ENCODE results near the gene SNX32.

SNX32 gene

DNA sequence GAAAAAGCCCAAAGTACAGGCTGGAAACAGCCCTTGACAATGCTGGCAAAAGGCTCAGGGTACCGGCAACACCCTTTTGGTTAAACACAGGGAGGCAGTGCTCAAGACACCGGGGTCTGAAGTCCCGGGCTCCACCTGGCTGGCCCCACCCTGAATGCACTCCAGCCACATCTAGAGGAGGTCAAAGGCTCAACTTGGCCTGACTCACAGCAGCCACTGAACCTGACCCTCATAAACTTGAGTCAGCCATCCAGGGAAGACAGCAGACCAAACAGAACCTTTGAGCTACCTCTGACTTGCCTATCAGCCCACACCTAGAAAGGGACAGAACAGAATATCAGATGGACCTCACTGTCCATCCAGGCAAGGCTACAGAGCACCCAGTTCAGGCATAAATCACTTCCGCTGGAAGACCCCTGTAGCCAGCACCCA, 20.4 kb downstream of the SNX32 start:
- H3K27ac ChIP-seq (replicated peaks), result no peak overlapping the region
- H3K4me3 ChIP-seq (replicated peaks; ENCODE audit: insufficient read depth, low read length), result no peak overlapping the region
- TF ChIP-seq SPI1 (IDR thresholded peaks at IDR 0.05; ENCODE audit: borderline replicate concordance, low read depth) (no peak), GABPA (IDR thresholded peaks at IDR 0.05; ENCODE audit: low read depth) (no peak), POLR2AphosphoS5 (IDR thresholded peaks at IDR 0.05; ENCODE audit: low read depth) (no peak)
- TF ChIP-seq, protein P1, sequence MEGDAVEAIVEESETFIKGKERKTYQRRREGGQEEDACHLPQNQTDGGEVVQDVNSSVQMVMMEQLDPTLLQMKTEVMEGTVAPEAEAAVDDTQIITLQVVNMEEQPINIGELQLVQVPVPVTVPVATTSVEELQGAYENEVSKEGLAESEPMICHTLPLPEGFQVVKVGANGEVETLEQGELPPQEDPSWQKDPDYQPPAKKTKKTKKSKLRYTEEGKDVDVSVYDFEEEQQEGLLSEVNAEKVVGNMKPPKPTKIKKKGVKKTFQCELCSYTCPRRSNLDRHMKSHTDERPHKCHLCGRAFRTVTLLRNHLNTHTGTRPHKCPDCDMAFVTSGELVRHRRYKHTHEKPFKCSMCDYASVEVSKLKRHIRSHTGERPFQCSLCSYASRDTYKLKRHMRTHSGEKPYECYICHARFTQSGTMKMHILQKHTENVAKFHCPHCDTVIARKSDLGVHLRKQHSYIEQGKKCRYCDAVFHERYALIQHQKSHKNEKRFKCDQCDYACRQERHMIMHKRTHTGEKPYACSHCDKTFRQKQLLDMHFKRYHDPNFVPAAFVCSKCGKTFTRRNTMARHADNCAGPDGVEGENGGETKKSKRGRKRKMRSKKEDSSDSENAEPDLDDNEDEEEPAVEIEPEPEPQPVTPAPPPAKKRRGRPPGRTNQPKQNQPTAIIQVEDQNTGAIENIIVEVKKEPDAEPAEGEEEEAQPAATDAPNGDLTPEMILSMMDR (IDR thresholded peaks at IDR 0.05; ENCODE audit: insufficient read depth, low read length), result no peak
- TF ChIP-seq, protein P2, sequence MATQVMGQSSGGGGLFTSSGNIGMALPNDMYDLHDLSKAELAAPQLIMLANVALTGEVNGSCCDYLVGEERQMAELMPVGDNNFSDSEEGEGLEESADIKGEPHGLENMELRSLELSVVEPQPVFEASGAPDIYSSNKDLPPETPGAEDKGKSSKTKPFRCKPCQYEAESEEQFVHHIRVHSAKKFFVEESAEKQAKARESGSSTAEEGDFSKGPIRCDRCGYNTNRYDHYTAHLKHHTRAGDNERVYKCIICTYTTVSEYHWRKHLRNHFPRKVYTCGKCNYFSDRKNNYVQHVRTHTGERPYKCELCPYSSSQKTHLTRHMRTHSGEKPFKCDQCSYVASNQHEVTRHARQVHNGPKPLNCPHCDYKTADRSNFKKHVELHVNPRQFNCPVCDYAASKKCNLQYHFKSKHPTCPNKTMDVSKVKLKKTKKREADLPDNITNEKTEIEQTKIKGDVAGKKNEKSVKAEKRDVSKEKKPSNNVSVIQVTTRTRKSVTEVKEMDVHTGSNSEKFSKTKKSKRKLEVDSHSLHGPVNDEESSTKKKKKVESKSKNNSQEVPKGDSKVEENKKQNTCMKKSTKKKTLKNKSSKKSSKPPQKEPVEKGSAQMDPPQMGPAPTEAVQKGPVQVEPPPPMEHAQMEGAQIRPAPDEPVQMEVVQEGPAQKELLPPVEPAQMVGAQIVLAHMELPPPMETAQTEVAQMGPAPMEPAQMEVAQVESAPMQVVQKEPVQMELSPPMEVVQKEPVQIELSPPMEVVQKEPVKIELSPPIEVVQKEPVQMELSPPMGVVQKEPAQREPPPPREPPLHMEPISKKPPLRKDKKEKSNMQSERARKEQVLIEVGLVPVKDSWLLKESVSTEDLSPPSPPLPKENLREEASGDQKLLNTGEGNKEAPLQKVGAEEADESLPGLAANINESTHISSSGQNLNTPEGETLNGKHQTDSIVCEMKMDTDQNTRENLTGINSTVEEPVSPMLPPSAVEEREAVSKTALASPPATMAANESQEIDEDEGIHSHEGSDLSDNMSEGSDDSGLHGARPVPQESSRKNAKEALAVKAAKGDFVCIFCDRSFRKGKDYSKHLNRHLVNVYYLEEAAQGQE (IDR thresholded peaks at IDR 0.05; ENCODE audit: insufficient replicate concordance, low read depth), result no peak
- no peaks in the 10 kb centered on the region for H3K27me3 ChIP-seq (ENCODE audit: insufficient read depth, poor library complexity, severe bottlenecking)
- no peak for DNase-seq (ENCODE audit: low read depth in 1 of 2, low spot score in 1 of 2)

DNA sequence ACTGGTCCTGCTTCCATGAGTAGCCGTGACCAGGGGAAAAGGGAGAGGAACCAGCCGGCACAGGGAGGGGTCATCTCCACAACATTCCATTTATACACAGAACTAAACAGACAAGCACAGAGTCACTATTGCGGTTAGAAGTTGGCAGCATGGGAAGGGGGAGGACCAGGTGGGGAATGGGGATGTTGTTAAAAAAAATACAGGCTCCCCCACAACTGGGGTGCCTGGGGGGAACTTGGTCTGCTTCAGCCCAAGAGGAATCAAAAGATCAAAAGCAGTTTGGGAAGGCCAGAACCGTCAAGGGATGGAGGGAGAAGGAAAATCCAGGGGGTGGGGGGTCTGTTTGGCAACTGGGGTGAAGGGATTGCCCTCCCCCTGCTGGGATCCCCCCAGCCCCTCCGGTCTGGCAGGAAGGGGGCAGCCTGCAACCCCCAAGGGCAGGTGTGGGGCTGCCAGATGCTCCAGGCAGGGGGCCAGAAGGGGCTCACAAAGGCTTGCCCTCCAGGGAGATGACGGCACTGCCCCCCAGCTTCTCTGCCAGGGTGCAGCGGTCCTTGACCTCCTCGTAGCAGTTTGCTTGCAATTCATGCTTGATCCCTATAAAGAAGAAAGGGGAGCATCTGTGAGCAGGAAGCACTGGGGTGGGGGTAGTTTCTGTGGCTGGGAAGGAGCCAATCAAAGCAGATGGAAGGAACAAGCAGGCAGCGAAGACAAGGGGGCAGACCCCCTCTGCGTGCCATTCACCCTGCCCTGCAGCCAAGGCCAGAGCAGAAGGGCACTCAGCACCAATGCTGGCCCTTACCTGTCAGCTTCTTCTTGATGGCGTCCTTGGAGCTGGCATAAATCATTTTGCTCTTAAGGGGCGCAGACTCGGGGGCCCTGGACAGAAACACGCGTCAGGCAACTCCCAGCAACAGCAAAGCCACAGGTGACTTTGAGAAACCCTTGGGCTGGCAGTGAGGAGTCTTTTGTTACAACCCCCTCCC, 21.4 kb downstream of the SNX32 start:
- DNase-seq (ENCODE audit: low read depth in 1 of 2, low spot score in 1 of 2), result no peak
- no peak for TF ChIP-seq POLR2AphosphoS5 (IDR thresholded peaks at IDR 0.05; ENCODE audit: low read depth)
- TF ChIP-seq SPI1 (IDR thresholded peaks at IDR 0.05; ENCODE audit: borderline replicate concordance, low read depth), result no peak
- TF ChIP-seq, protein P1 (IDR thresholded peaks at IDR 0.05; ENCODE audit: insufficient read depth, low read length), result no peak
- no peak for TF ChIP-seq GABPA (IDR thresholded peaks at IDR 0.05; ENCODE audit: low read depth)
- TF ChIP-seq, protein P2 (IDR thresholded peaks at IDR 0.05; ENCODE audit: insufficient replicate concordance, low read depth), result no peak
- Histone ChIP-seq H3K4me3 (replicated peaks; ENCODE audit: insufficient read depth, low read length) (no peak overlapping the region), H3K27me3 (ENCODE audit: insufficient read depth, poor library complexity, severe bottlenecking) (no peaks in the 10 kb centered on the region), H3K27ac (replicated peaks) (no peak overlapping the region)

DNA sequence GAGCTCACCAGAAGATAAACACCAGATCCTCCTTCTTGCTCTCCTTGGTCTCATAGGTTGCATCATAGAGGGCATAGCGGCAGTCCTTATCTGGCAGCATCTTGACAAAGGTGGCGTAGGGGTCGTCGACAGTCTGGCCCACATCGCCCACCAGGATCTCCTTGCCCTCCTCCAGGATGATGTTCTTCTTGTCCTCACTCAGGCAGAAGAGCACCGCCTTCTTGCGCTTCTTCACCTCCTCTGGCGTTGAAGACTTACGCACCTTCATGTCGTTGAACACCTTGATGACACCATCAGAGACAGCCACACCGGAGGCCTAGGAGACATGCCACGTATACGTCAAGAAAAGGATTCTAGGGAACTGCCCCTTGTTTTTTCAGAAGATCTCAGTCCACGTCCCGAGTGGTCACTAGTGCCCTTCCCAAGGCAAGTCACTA, 22.2 kb downstream of the SNX32 start:
- DNase-seq (ENCODE audit: low read depth in 1 of 2, low spot score in 1 of 2), result no peak
- H3K27ac ChIP-seq (replicated peaks), result no peak overlapping the region
- TF ChIP-seq SPI1 (IDR thresholded peaks at IDR 0.05; ENCODE audit: borderline replicate concordance, low read depth), result no peak
- TF ChIP-seq, protein P1 (IDR thresholded peaks at IDR 0.05; ENCODE audit: insufficient read depth, low read length), result no peak
- peak overlapping the region; percentile 91 for H3K4me3 ChIP-seq (replicated peaks; ENCODE audit: insufficient read depth, low read length)
- no peaks in the 10 kb centered on the region for H3K27me3 ChIP-seq (ENCODE audit: insufficient read depth, poor library complexity, severe bottlenecking)

Measured in HL-60 (cell line).